Gastroesophageal sphincter (tissue), 4 donors: ENCODE measurements around the gene TMEM139. TPM values are rescaled to one million over a fixed set of nuclear protein-coding genes. Genes with fewer than 3 reads are reported as not detected.
"Not testable (repeated sequence)": the region's sequence is repeated elsewhere in the genome, so short reads cannot be mapped to it uniquely, and the experiment has no call there.

Experiments
- ATAC-seq: fragments of 150-250 bp; one replicate; pipeline ENCODE4 v1.9.1; 2016; ENCODE audit warnings: mild to moderate bottlenecking, moderate library complexity
- H3K27ac ChIP-seq, 4 donors: fragments of 200-600 bp; sonication (generic) in 3 of 4; 1 replicate in 3 of 4; 2 replicates in 1 of 4; pipeline ENCODE4 v1.5.1; 2016 to 2019
- H3K27me3 ChIP-seq: fragments of 200-600 bp; sonication (generic); one replicate; pipeline ENCODE4 v1.5.1; 2019
- H3K36me3 ChIP-seq, 2 donors: fragments of 200-600 bp; sonication (generic); one replicate each; pipeline ENCODE4 v1.5.1; 2019; ENCODE audit warnings: control low read depth in 1 of 2
- H3K4me1 ChIP-seq, 3 donors: fragments of 200-600 bp; sonication (generic); 1 replicate in 2 of 3; 2 replicates in 1 of 3; pipeline ENCODE4 v1.5.1; 2016 to 2019; ENCODE audit warnings: control low read depth in 2 of 3
- H3K4me3 ChIP-seq, 2 donors: fragments of 200-600 bp; sonication (generic); one replicate each; pipeline ENCODE4 v1.5.1; 2019; ENCODE audit warnings: mild to moderate bottlenecking in 1 of 2, moderate library complexity in 1 of 2
- H3K9me3 ChIP-seq, 3 donors: fragments of 200-600 bp; sonication (generic); one replicate each; pipeline ENCODE4 v1.5.1; 2017 to 2019; ENCODE audit warnings: control low read depth in 2 of 3
- CTCF ChIP-seq, 4 experiments: fragments of 200-600 bp in 2 of 4; fragments of 450-650 bp in 2 of 4; sonication (generic) in 1 of 4; IDR thresholded peaks; one replicate each; pipeline ENCODE4 v1.5.1; 2017 to 2019; ENCODE audit warnings: antibody characterized with exemption in 4 of 4, mild to moderate bottlenecking in 2 of 4, moderate library complexity in 2 of 4
- EP300 ChIP-seq: sonication (generic); formaldehyde crosslinking; IDR thresholded peaks from one replicate; pipeline ENCODE4 v1.6.1; 2017; ENCODE audit warnings: antibody characterized with exemption, mild to moderate bottlenecking
- POLR2A ChIP-seq, 2 donors: fragments of 450-650 bp; IDR thresholded peaks; one replicate each; pipeline ENCODE4 v1.6.1; 2017; ENCODE audit warnings: antibody characterized with exemption in 2 of 2, mild to moderate bottlenecking in 2 of 2, moderate library complexity in 1 of 2
- POLR2AphosphoS5 ChIP-seq: sonication (generic); formaldehyde crosslinking; IDR thresholded peaks from one replicate; pipeline ENCODE4 v1.6.1; 2017; ENCODE audit warnings: antibody characterized with exemption
- WGBS, 2 donors: methylation state at CpG; one replicate each; pipeline ENCODE4 v1.1.5; 2018; ENCODE audit warnings: low coverage in 1 of 2; 5-methylcytosine and 5-hydroxymethylcytosine counted together
- total RNA-seq, 4 donors: library from RNA; depleted of rRNA; stranded (reverse); fragments of >200 nt; gene quantifications; one replicate each; pipeline ENCODE4 v1.1.0, GENCODE V29; 2016

Gene TMEM139
- total RNA-seq, 4 donors from 2014 or later, result 0.40 to 1.4 (median 0.49) TPM; not detected in 1

GRCh38 chr7:143289421-143289820 lies 4.7 kb downstream of the TMEM139 start:
- Histone ChIP-seq H3K4me1 (peaks cover 0 to 37% (median 15%) of the 10 kb centered on the region in 3 donors), H3K27ac (peak overlapping the region in 3 of 4 donors; percentile 90 to 92 (median 91)), H3K27me3 (no peaks in the 10 kb centered on the region), H3K9me3 (no peaks in the 10 kb centered on the region), H3K36me3 (peaks cover 2 to 30% of the 10 kb centered on the region in 2 donors), H3K4me3 (peak overlapping the region; percentile 54 to 79)
- ATAC-seq, result no peak
- 18 to 33% methylated on average over 6 of the region's 6 CpGs for WGBS, 2 donors
- TF ChIP-seq POLR2A (IDR thresholded peaks at IDR 0.05) (no peak), CTCF (IDR thresholded peaks at IDR 0.05) (no peak), EP300 (no peak), POLR2AphosphoS5 (no peak)

GRCh38 chr7:143289888-143290287 lies 5.1 kb downstream of the TMEM139 start:
- peaks cover 2 to 34% of the 10 kb centered on the region in 2 donors for H3K36me3 ChIP-seq
- not testable (repeated sequence) for ATAC-seq, H3K9me3 ChIP-seq, H3K27me3 ChIP-seq
- WGBS, 2 donors, result 17 to 48% methylated on average over 1 to 3 of the region's 4 CpGs
- peak overlapping the region in 1 of 4 donors; percentile 91 for H3K27ac ChIP-seq
- H3K4me1 ChIP-seq, result peaks cover 0 to 37% (median 15%) of the 10 kb centered on the region in 3 donors
- H3K4me3 ChIP-seq, result peak overlapping the region in 1 of 2 donors; percentile 79

GRCh38 chr7:143290293-143290692 lies 5.5 kb downstream of the TMEM139 start:
- Histone ChIP-seq H3K27me3 (no peaks in the 10 kb centered on the region), H3K4me3 (no peak overlapping the region), H3K27ac (no peak overlapping the region), H3K4me1 (peaks cover 0 to 37% (median 15%) of the 10 kb centered on the region in 3 donors), H3K36me3 (peaks cover 2 to 38% of the 10 kb centered on the region in 2 donors), H3K9me3 (no peaks in the 10 kb centered on the region)
- no peak for TF ChIP-seq EP300
- TF ChIP-seq CTCF (IDR thresholded peaks at IDR 0.05), result no peak
- no peak for TF ChIP-seq POLR2A (IDR thresholded peaks at IDR 0.05)
- TF ChIP-seq POLR2AphosphoS5, result no peak
- 87 to 90% methylated on average over 3 to 4 of the region's 4 CpGs for WGBS, 2 donors
- no peak for ATAC-seq

- no peak for ATAC-seq
- no peak for TF ChIP-seq EP300
- no peak for TF ChIP-seq CTCF (IDR thresholded peaks at IDR 0.05)
- no peak for TF ChIP-seq POLR2A (IDR thresholded peaks at IDR 0.05)
- TF ChIP-seq POLR2AphosphoS5, result no peak
- Histone ChIP-seq H3K36me3 (peaks cover 2 to 64% of the 10 kb centered on the region in 2 donors), H3K4me1 (peaks cover 0 to 46% (median 12%) of the 10 kb centered on the region in 3 donors), H3K4me3 (no peak overlapping the region), H3K27ac (no peak overlapping the region), H3K9me3 (no peaks in the 10 kb centered on the region), H3K27me3 (no peaks in the 10 kb centered on the region)
- 92 to 93% methylated on average over 4 to 5 of the region's 5 CpGs for WGBS, 2 donors
These were observed 8.1 kb downstream of the TMEM139 start for GRCh38 chr7:143292876-143293275.

GRCh38 chr7:143295870-143296269 lies 11.1 kb downstream of the TMEM139 start:
- ATAC-seq, result no peak

More at GRCh38 chr7:143295870-143296269, 11.1 kb downstream of the TMEM139 start:
- Histone ChIP-seq H3K36me3 (peaks cover 2 to 94% of the 10 kb centered on the region in 2 donors), H3K27me3 (no peaks in the 10 kb centered on the region), H3K9me3 (no peaks in the 10 kb centered on the region), H3K4me3 (no peak overlapping the region), H3K27ac (no peak overlapping the region), H3K4me1 (peaks cover 0 to 30% (median 2%) of the 10 kb centered on the region in 3 donors)
- no peak for TF ChIP-seq CTCF (IDR thresholded peaks at IDR 0.05)
- no peak for TF ChIP-seq POLR2A (IDR thresholded peaks at IDR 0.05)
- TF ChIP-seq EP300, result no peak
- no peak for TF ChIP-seq POLR2AphosphoS5
